HG03103 (cell line): ENCODE data around the gene LIN7B.

Experiments
- ATAC-seq: cut with Tn5 transposase; IDR thresholded peaks from one replicate; pipeline ENCODE4 v1.9.1; 2021; ENCODE audit warnings: low read depth; ENCODE audit not compliant: unreplicated experiment

The LIN7B gene

GRCh38 chr19:49094505-49095482 lies 19.4 kb upstream of the LIN7B start:
- no peak for ATAC-seq

GRCh38 chr19:49097453-49098288 lies 16.5 kb upstream of the LIN7B start:
- no peak for ATAC-seq

GRCh38 chr19:49098795-49099194 lies 15.4 kb upstream of the LIN7B start:
- ATAC-seq, result no peak

GRCh38 chr19:49101160-49101559 lies 13.0 kb upstream of the LIN7B start:
- no peak for ATAC-seq

GRCh38 chr19:49102303-49102702 lies 11.9 kb upstream of the LIN7B start:
- no peak for ATAC-seq

GRCh38 chr19:49103331-49104085 lies 10.7 kb upstream of the LIN7B start:
- ATAC-seq, result no peak

GRCh38 chr19:49104229-49104864 lies 9.8 kb upstream of the LIN7B start:
- ATAC-seq, result no peak

- ATAC-seq, result no peak
Observed at GRCh38 chr19:49106648-49107135, 7.5 kb upstream of the LIN7B start.

GRCh38 chr19:49107625-49108459 lies 6.3 kb upstream of the LIN7B start:
- ATAC-seq, result no peak

- no peak for ATAC-seq
Observed at GRCh38 chr19:49109051-49109450, 5.1 kb upstream of the LIN7B start.

- ATAC-seq, result no peak
Observed at GRCh38 chr19:49109569-49110233, 4.5 kb upstream of the LIN7B start.

- ATAC-seq, result no peak
Observed at GRCh38 chr19:49110567-49110966, 3.6 kb upstream of the LIN7B start.

- no peak for ATAC-seq
Observed at GRCh38 chr19:49111218-49111998, 2.8 kb upstream of the LIN7B start.

- no peak for ATAC-seq
Observed at GRCh38 chr19:49114630-49115363, 627 bp downstream of the LIN7B start.

GRCh38 chr19:49116544-49116943 lies 2.4 kb downstream of the LIN7B start:
- ATAC-seq, result no peak

- ATAC-seq, result no peak
Observed at GRCh38 chr19:49117677-49118564, 3.8 kb downstream of the LIN7B start.
